Measurements from ENCODE around the gene ASB1.
"Not testable (repeated sequence)": the region's sequence is repeated elsewhere in the genome, so short reads cannot be mapped to it uniquely, and the experiment has no call there.

Gene ASB1

GRCh38 chr2:238423561-238424312, 3.0 kb upstream of the ASB1 start:
- no peak for DNase-seq (ENCODE audit: low read depth)

GRCh38 chr2:238424313-238424700, 2.4 kb upstream of the ASB1 start:
- DNase-seq (ENCODE audit: low read depth) = no peak

DNA sequence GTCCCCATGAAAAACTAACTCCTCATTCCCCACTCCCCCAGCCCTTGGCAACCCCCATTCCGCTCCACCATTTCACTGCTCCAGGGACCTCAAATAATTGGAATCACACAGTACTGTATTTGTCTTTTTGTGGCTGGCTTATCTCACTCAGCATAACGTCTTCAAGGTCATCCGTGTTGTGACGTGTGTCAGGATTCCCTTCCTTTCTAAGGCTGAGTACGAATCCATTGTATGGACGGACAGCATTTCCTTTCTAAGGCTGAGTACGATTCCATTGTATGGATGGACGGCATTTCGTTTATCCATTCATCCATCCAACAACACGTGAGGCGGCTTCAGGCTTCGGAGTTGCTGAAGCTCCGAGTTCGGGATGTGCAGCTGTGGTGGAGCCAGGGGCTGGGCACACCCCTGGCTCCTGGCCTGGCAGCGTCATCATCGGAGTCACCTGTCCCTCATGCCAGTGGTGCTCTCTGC, 1.2 kb upstream of the ASB1 start:
- no peak for DNase-seq (ENCODE audit: low read depth)

GRCh38 chr2:238425979-238426567, 654 bp upstream of the ASB1 start:
- no peak for DNase-seq (ENCODE audit: low read depth)

DNA sequence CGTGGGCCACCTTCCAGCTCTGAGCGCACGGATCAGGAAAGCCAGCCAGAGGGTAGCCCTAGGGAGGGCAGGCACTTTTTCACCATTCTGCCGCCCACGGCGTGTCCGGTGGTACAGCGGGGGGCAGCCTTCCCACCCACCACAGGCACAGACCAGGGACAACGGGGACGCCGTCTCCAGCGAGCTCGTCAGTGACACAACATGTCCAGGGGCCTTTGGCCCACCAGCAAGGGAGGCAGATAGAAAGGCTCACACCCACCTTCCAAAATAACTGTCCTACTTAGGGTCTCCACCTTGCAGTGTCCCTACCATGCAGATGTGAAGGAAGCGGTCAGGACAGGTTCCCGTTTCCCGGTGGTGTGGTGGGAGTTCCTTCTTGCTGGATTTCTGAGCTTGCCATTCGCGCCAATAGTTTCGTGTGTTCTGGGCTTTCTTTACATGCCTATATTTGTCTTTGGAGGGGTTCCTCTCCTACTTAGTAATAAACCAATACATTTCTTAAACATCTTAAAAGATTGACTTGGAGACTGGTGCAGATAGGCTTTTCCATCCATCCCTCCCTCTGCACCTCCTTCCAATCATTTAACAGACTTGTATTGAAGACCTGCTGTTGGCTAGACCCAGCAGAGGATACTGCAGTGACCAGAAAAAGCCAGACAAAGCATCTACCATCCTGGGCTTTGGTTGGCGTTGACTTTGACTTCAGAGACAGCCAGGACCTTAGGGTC, 872 bp downstream of the ASB1 start:
- DNase-seq (ENCODE audit: low read depth) = no peak

DNA sequence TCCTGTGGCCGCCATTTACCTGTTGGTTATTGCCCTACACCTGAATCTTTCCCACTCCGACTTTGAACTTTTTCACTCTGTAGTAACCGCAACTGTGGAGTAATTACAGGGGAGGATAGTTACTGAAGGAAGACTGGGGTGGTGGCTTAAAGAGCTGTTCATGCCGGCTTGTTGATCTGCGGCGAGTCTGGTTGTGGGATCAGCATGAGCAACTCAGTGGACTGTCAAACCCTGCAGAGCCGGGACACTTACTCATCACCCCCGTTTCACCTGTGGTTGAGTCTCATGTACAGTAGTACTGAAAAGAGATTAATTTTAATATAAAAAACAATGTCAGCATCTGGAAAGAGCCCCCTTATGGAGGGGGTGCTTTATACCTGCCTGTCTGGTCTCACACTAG, 2.1 kb downstream of the ASB1 start:
- no peak for DNase-seq (ENCODE audit: low read depth)

DNA sequence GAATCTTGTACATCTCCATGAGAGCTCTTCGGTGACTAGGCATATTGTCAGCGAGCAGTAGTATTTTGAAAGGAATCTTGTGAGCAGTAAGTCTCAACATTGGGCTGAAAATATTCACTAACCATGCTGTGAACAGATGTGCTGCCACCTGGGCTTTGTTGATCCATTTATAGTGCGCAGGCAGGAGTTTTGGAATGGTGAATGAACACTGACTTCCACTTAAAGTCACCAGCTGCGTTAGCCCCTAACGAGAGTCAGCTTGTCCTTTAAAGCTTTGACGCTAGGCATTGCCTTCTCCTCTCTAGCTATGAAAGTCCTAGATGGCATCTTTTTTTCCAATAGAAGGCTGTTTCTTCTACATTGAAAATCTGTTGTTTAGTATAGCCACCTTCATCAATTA, 4.1 kb downstream of the ASB1 start:
- no peak for DNase-seq (ENCODE audit: low read depth)

DNA sequence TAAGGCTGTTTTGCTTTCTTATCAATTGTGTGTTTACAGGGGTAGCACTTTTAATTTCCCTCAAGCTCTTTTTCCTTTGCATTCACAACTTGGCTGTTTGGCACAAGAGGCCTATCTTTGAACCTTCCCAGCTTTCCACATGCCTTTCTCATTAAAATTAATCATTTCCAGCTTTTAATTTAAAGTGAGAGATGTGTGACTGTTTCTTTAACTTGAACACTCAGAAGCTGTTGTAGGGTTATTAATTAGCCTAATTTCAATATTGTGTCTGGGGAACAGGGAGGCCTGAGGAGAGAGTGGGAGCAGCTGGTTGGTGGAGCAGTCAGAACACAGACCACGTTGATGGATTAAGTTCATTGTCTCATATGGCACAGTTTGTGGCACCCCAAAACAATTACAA, 4.7 kb downstream of the ASB1 start:
- DNase-seq (ENCODE audit: low read depth) = no peak

DNA sequence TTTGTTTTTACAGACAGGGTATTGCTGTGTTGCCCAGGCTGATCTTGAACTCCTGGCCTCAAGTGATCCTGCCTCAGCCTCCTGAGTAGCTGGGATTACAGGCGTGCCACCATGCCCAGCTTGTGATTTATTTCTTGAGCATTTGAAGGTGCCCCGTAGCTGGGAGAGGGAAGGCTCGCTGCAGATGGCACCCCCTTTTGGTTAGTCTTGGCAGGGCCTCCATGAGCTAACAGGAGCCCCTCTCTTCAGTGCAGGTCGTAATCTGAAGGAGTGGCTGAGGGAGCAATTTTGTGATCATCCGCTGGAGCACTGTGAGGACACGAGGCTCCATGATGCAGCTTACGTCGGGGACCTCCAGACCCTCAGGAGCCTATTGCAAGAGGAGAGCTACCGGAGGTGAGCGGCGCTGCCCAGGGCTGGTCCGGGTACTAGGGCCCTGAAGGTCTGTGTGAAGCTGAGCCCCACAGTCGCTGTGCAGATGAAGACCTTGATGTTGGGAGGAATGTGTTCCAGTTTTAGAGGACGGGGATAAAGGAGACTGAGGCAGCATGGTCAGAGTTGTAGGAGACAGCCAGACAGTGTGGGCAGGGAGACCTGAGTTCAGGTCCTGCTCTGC, 6.7 kb downstream of the ASB1 start:
- no peak for DNase-seq (ENCODE audit: low read depth)

- DNase-seq (ENCODE audit: low read depth) = no peak
These were observed 7.5 kb downstream of the ASB1 start for GRCh38 chr2:238433941-238434845.

GRCh38 chr2:238434846-238435751, 8.4 kb downstream of the ASB1 start:
- no peak for DNase-seq (ENCODE audit: low read depth)

- DNase-seq (ENCODE audit: low read depth) = no peak
These were observed 9.0 kb downstream of the ASB1 start for GRCh38 chr2:238435752-238436096.

DNA sequence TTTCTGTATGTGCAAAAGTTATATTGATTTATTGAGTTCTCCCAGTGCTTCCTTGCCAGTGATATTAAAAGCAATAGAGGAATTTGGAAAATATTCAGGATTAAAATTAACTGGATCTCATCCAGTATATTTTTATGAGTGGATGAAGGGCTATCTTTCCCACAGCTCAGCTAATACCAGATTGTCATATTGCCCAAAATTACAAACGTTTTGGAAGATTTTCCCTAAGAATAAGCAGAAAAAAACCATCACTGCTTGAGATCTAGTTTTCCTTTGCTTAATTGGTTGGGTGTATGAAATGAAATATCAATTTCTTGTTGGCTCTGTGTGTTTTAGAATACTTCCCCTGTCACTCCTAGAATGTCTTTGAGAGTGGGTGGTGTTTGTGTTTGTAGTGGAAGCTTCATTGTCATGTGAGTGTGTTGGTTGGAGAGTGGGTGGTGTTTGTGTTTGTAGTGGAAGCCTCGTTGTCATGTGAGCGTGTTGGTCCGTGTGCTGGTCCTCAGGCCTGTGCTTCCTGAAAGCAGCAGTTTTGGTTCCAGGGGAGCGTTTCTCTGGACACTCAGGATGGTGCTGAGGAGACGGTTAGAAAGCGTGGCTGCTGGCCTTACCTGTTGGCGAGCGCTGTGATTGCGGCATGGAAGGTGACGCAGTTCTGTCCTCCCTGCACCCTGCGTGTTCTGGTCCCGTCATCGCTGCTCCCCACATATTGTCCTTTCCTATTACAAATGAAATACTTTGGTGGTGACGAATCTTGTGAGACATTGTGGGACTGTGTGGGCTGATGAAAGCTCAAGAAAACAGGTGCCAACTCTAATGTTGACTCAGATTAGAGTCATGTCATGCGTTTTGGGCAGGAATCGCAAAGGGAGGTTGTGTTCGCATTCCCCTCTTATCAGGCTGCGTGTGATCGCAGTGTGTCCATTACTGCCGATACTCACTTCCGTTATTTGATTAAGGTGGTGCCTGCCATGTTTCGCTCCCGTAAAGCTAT, 12.4 kb downstream of the ASB1 start:
- DNase-seq (ENCODE audit: low read depth) = no peak

- no peak for DNase-seq (ENCODE audit: low read depth)
These were observed 13.2 kb downstream of the ASB1 start for GRCh38 chr2:238439917-238440316.

DNA sequence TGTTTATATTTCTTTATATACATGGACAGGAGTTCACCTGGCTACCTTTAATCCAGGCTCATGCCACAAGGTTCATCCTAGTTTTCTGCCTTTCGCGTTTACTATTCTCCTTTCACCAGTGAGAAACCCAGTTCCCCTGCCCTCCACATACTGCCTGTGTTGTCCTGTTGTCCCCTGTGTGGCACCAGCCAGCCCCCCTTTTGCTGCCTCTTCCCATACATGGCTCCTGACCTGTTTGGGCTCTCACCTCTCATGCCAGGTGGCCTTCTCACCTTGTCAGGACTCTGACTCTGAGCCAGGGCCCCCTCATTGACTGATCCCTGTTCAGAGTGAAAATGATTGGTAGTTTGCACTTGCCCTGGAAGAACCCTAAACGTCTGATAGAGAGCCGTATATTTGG, 13.6 kb downstream of the ASB1 start:
- no peak for DNase-seq (ENCODE audit: low read depth)

- DNase-seq (ENCODE audit: low read depth) = no peak
These were observed 14.0 kb downstream of the ASB1 start for GRCh38 chr2:238440767-238441166.

GRCh38 chr2:238441262-238442114, 14.8 kb downstream of the ASB1 start:
- DNase-seq (ENCODE audit: low read depth) = no peak

DNA sequence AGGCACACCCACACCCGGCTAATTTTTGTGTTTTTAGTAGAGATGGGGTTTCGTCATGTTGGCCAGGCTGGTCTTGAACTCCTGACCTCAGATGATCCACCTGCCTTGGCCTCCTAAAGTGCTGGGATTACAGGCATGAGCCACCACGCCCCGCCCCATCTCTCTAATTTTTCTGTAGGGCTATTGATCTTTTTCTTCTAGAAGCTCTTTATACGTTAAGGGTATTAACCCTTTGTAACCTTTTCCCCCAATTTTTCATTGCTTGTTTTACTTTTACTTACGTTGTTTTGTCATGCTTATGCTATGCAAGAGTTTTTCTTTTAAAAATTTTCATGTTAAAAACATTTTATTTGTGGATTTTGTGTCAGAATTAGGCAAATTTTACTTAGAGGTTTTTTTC, 15.5 kb downstream of the ASB1 start:
- not testable (repeated sequence) for DNase-seq (ENCODE audit: low read depth)

DNA sequence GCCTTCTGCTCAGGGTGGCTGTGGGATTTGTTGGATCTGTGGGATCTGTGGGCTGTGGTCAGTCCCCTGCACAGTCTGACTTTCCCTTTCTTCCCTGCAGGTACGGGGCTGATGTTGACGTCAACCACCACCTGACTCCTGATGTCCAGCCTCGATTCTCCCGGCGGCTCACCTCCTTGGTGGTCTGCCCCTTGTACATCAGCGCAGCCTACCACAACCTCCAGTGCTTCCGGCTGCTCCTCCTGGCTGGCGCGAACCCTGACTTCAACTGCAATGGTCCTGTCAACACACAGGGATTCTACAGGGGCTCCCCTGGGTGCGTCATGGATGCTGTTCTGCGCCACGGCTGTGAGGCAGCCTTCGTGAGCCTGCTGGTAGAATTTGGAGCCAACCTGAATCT, 17.5 kb downstream of the ASB1 start:
- DNase-seq (ENCODE audit: low read depth) = no peak
